ENCODE measurements around the gene C20orf173.
"Not testable (repeated sequence)": the region's sequence is repeated elsewhere in the genome, so short reads cannot be mapped to it uniquely, and the experiment has no call there.

The C20orf173 gene

DNA sequence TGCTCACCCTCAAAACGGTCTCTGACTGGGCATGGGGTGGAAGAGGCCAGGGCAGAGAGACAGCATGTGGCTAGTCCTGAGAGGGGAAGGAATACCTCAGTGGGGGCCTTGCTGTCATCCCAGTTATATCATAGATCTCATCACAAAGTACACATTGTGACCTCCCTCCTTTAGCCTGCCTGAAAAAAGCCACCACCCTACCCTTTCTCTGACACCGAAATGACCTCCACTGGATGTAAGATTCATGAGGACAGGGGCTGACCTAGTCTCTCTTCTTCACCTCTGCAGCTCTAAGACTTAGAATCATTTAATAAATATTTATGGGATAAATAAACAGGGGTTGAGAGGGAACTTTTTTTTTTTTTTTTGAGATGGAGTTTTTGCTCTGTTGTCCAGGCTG lies at the start of gene C20orf173:
C20orf173 (minus strand) TSS at position 101 of the 400 bp plus-strand sequence. CDS start 279 bp downstream, outside the sequence.
- DNase-seq (ENCODE audit: low read depth, low spot score) = no peak
- no peak within 1 kb of the TSS for H3K27ac ChIP-seq

DNA sequence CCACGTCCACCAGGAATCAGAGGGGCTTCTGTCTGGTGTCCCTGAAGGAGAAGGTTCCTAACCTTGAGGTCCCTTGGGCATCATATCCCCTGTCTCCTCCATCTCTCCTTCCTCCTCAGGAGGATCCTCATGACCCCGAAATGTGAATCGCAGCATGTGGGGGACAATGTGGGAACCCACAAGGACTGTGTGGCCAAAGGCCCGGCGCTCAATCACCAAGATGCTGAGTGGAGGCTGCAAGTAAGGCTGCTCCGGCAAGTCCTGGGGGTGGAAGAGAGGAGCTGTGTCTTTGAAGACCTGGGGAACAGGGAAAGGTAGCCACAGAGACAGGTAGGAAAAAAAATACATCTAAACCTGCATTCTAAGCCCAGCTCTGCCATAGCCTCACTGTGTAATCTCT lies 49.7 kb upstream of the C20orf173 start:
- H3K27ac ChIP-seq = no peak overlapping the region
- no peak for DNase-seq (ENCODE audit: low read depth, low spot score)

DNA sequence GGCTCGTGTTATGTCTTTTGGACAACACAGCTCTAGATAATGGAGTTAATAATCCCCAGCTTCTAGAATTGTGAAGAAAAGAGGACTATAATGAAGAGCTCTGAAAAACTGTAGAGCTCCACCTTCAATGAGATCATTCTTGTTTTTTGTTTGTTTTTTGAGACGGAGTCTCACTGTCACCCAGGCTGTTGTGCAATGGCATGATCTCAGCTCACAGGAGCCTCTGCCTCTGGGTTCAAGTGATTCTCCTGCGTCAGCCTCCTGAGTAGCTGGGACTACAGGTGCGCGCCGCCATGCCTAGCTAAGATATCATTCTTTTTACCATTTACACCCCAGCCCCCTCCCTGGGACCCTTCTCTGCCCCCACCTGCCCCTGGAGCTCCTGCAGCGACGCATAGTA lies 49.0 kb upstream of the C20orf173 start:
- no peak overlapping the region for H3K27ac ChIP-seq
- DNase-seq (ENCODE audit: low read depth, low spot score) = no peak

- H3K27ac ChIP-seq = no peak overlapping the region
- DNase-seq (ENCODE audit: low read depth, low spot score) = no peak
Observed at GRCh38 chr20:35576816-35577215, 47.4 kb upstream of the C20orf173 start.

DNA sequence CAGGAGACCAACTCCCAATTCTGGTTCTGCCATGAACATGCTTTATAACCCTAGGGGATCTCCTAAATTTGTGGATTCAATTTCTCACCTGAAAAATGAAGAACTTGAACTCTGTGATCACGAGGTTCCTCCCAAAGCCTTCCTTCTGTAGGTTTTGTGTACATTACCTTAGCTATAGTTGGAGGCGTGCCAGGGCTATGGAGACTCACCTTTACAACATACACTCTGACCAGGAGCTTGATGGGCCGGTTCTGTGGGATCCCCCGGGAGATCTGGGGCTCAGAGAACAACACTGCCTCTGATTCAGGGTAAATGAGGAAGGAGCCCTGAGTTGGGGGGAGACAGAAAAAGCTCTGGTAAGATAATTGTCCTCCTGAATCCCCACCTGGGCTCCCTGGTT lies 46.5 kb upstream of the C20orf173 start:
- no peak overlapping the region for H3K27ac ChIP-seq
- peak; percentile 58 for DNase-seq (ENCODE audit: low read depth, low spot score)

- H3K27ac ChIP-seq = no peak overlapping the region
- DNase-seq (ENCODE audit: low read depth, low spot score) = no peak
Observed at GRCh38 chr20:35572838-35573237, 43.4 kb upstream of the C20orf173 start.

GRCh38 chr20:35571555-35571954 lies 42.1 kb upstream of the C20orf173 start:
- no peak for DNase-seq (ENCODE audit: low read depth, low spot score)
- no peak overlapping the region for H3K27ac ChIP-seq

DNA sequence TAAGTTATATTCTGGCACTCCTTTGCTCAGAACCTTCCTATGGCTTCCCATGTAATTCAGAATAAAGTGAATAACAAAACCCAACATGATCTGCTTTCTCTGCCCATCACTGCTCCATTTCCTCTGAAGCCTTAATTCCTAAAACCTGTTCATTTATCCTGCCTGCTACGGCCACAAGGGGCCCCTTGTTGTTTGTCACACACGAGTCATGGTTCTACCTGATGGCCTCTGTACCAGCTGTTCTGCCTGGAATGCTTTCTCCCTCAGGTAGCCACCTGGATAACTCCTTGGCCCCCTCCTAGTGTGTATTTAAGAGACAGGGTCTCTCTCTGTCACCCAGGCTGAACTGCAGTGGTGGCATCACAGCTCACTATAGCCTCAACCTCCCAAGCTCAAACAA lies 39.2 kb upstream of the C20orf173 start:
- no peak overlapping the region for H3K27ac ChIP-seq

GRCh38 chr20:35564905-35565304 lies 35.5 kb upstream of the C20orf173 start:
- no peak overlapping the region for H3K27ac ChIP-seq
- DNase-seq (ENCODE audit: low read depth, low spot score) = no peak

More for the DNA sequence above, 39.2 kb upstream of the C20orf173 start:
- DNase-seq (ENCODE audit: low read depth, low spot score) = no peak

DNA sequence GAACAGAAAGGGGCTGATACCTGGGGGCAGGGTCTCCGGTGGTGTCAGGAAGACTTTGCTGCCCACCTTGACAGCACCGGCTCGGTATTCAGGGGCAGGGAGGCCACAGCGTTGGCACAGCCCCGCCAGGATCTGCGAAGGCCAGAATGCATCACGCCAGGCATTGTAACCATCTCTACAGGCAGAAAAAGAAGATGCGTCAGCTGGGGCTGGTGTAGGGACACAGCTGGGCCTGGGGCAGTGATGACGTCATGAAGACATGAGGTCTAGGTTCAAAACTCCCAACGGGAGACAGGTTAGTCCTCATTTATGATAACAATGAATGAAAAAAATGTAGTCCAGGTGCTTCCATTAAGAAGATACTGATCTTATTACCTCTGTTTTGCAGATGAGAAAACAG lies 34.4 kb upstream of the C20orf173 start:
- no peak overlapping the region for H3K27ac ChIP-seq
- DNase-seq (ENCODE audit: low read depth, low spot score) = no peak

GRCh38 chr20:35562541-35563110 lies 33.2 kb upstream of the C20orf173 start:
- H3K27ac ChIP-seq = no peak overlapping the region
- no peak for DNase-seq (ENCODE audit: low read depth, low spot score)

DNA sequence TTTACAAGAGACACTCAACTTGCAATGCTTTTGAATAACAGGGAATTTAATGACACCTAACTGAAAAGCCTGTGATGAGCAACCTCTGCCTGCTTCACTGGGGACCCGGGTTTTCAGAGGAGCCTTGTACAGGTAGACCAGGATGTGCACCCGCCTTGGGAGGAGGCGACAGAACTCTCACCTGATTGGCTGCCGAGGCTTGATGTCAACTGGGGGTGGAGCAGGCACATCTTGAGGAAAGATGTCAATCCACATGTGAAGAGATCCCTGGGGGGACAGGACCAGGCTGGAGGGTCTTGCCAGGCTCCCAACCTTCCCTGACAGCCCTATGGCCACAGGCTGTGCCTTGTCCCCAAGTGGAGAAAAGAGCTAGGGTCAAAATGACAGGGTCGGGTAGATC lies 32.2 kb upstream of the C20orf173 start:
- DNase-seq (ENCODE audit: low read depth, low spot score) = no peak
- no peak overlapping the region for H3K27ac ChIP-seq

GRCh38 chr20:35561268-35561667 lies 31.8 kb upstream of the C20orf173 start:
- DNase-seq (ENCODE audit: low read depth, low spot score) = no peak
- no peak overlapping the region for H3K27ac ChIP-seq

DNA sequence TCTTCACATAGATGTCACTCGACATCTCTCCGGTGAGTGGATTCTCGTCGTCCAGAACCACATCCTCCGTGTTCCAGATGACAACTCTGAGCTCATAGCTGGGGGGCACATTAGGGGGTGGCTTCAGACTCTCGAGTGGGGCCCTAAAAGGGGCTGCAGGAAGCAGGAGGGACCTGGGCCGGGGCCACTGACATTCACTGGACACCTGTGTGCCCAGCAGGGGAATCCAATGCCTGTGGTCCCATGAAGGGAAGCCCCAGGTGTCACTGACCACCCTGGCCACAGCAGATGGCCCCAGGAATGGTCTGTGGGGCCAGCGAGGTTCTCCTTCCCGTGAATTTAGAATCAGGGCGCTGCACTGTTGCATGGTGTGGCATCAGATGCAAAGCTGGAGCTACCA lies 31.1 kb upstream of the C20orf173 start:
- no peak overlapping the region for H3K27ac ChIP-seq
- DNase-seq (ENCODE audit: low read depth, low spot score) = no peak

GRCh38 chr20:35560105-35560511 lies 30.7 kb upstream of the C20orf173 start:
- H3K27ac ChIP-seq = no peak overlapping the region
- DNase-seq (ENCODE audit: low read depth, low spot score) = no peak

GRCh38 chr20:35559042-35559693 lies 29.7 kb upstream of the C20orf173 start:
- DNase-seq (ENCODE audit: low read depth, low spot score) = no peak

DNA sequence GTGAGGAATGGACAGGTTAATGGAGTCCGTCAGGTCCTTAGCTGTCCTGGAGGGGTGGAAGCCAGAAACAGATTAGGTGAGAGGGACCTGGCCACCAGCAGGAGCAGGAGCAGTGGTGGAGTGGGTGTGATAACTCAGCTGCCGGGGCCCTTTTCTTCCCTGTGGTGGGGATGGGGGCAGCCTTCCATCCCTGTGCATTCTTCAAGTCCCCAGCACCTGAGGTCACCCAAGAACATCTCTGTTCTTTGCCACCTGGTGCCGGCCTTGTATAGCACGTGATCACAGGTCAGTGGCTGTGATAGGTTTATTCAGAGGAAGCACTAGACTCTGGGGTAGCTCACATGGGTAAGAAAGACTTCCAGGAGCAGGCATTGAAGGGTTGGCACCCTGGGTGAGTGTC lies 29.0 kb upstream of the C20orf173 start:
- DNase-seq (ENCODE audit: low read depth, low spot score) = no peak
- no peak overlapping the region for H3K27ac ChIP-seq

More at GRCh38 chr20:35559042-35559693, 29.7 kb upstream of the C20orf173 start:
- H3K27ac ChIP-seq = no peak overlapping the region

GRCh38 chr20:35556871-35557270 lies 27.4 kb upstream of the C20orf173 start:
- DNase-seq (ENCODE audit: low read depth, low spot score) = no peak

GRCh38 chr20:35555951-35556645 lies 26.6 kb upstream of the C20orf173 start:
- no peak for DNase-seq (ENCODE audit: low read depth, low spot score)
- no peak overlapping the region for H3K27ac ChIP-seq

More at GRCh38 chr20:35556871-35557270, 27.4 kb upstream of the C20orf173 start:
- no peak overlapping the region for H3K27ac ChIP-seq

DNA sequence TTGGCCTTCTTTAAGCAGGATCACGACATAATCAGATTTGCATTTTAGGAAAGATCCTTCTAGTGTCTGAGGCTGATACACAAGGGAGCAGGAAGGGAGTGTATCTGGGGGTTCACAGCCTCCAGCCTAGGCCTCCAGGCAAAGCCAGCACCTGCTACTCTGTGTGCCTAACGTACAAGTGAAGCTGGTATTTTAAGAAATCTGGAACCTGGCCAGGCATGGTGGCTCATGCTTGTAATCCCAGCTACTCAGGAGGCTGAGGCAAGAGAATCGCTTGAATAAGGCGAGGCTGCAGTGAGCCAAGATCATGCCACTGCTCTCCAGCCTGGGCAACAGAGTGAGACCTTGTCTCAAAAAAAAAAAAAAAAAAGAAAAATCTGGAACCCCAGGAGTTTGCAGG lies 26.0 kb upstream of the C20orf173 start:
- not testable (repeated sequence) for H3K27ac ChIP-seq; DNase-seq (ENCODE audit: low read depth, low spot score)

- no peak for DNase-seq (ENCODE audit: low read depth, low spot score)
- H3K27ac ChIP-seq = no peak overlapping the region
Observed at GRCh38 chr20:35552914-35553313, 23.5 kb upstream of the C20orf173 start.
